K562 (cell line): ENCODE data around the gene PSMB10. TPM values are rescaled to one million over a fixed set of nuclear protein-coding genes. Genes with fewer than 3 reads are reported as not detected.
A peak's percentile ranks its signal among the peaks of the same experiment; 100 is the strongest.

Experiments used
- ARID2 ChIP-seq: fragments of 450-650 bp; IDR thresholded peaks from 2 replicates; pipeline ENCODE4 v1.6.1; 2017; ENCODE audit warnings: antibody characterized with exemption, mild to moderate bottlenecking
- ATF7 ChIP-seq: fragments of 450-650 bp; IDR thresholded peaks from 2 replicates; pipeline ENCODE4 v1.7.1; 2014; ENCODE audit warnings: mild to moderate bottlenecking, moderate library complexity
- CHD7 ChIP-seq: fragments of 200-600 bp; sonication (generic); IDR thresholded peaks from one replicate; pipeline ENCODE4 v1.6.1; 2012; ENCODE audit warnings: mild to moderate bottlenecking, low read depth, low read length, inconsistent platforms
- DACH1 ChIP-seq: fragments of 450-650 bp; IDR thresholded peaks from 2 replicates; pipeline ENCODE4 v1.6.1; 2018; ENCODE audit not compliant: partially characterized antibody
- E2F1 ChIP-seq: sonication (generic); formaldehyde crosslinking; IDR thresholded peaks from 2 replicates; pipeline ENCODE4 v1.8.1; 2023; ENCODE audit warnings: mild to moderate bottlenecking, missing genetic modification reagents, moderate library complexity
- KLF10 ChIP-seq: fragments of 250-450 bp; sonication (Bioruptor Pico); IDR thresholded peaks from 2 replicates; pipeline ENCODE4 v1.6.1; 2021; ENCODE audit warnings: matching md5 sums
- MAFK ChIP-seq: IDR thresholded peaks from 2 replicates; pipeline ENCODE4 v1.6.1; 2011; ENCODE audit warnings: low read length, improper control_type of control experiment
- SIRT6 ChIP-seq: IDR thresholded peaks from one replicate; pipeline ENCODE4 v1.6.1; 2012; ENCODE audit warnings: low read depth, mild to moderate bottlenecking, control low read depth, inconsistent platforms, low read length, moderate library complexity
- THAP12 ChIP-seq: fragments of 250-450 bp; sonication (Bioruptor Pico); IDR thresholded peaks from 2 replicates; pipeline ENCODE4 v1.9.0; 2021; ENCODE audit warnings: mild to moderate bottlenecking, inconsistent platforms
- ZNF551 ChIP-seq: fragments of 250-450 bp; sonication (Bioruptor Pico); IDR thresholded peaks from 2 replicates; pipeline ENCODE4 v1.5.0; 2021; ENCODE audit warnings: mild to moderate bottlenecking, moderate library complexity
- polyA plus RNA-seq, 8 experiments: library from polyadenylated mRNA; depleted of rRNA in 4 of 8; stranded (reverse) in 5 of 8; unstranded in 3 of 8; fragments of >200 nt; fragmentation: Nextera tagmentation in 2 of 8; fragmentation: Illumina TruSeq in 1 of 8; extraction: Ambion mirVana in 2 of 8; extraction: Trizol in 1 of 8; gene quantifications; 2 replicates each; pipeline versions ENCODE4 v1.2.1 to v1.2.3, GENCODE V29; 2011 to 2014; ENCODE audit warnings: inconsistent platforms in 1 of 8, missing spikeins in 1 of 8
- total RNA-seq, 7 experiments: library from RNA; depleted of rRNA in 6 of 7; stranded (reverse); fragments of >200 nt in 6 of 7; fragmentation: Illumina TruSeq in 2 of 7; extraction: Trizol in 2 of 7; gene quantifications; 2 replicates each; pipeline versions ENCODE4 v1.2.1 to v1.2.3, GENCODE V29; 2011 to 2021; ENCODE audit warnings: low replicate concordance in 1 of 7

The PSMB10 gene
- total and polyA plus RNA-seq, 9 of the 15 experiments (the other 6 are each of a cell fraction or from before 2014, with no cell fraction given) = 11.7 to 105 (median 51.0) TPM

GRCh38 chr16:67968400-67969253 is 32.0 kb upstream of the PSMB10 start, which contains the start of gene SLC12A4 (continued):
- TF ChIP-seq CHD7 (no peak), ARID2 (no peak), MAFK (no peak), SIRT6 (no peak), KLF10 (CRISPR knock-in tag) (no peak), THAP12 (CRISPR knock-in tag) (no peak), E2F1 (peak; percentile 67), ZNF551 (no peak), DACH1 (peak; percentile 78), ATF7 (peak; percentile 87)
